ENCODE results near the gene NUTF2. TPM values are rescaled to one million over a fixed set of nuclear protein-coding genes. Genes with fewer than 3 reads are reported as not detected.

NUTF2 gene
- total and polyA plus RNA-seq, 2 of the 4 experiments (the other 2 are of a cell fraction) = 42.7 to 361 TPM

- no peak overlapping the region for H2BK120ac ChIP-seq (ENCODE audit: low read depth, low read length)
- H3K27ac ChIP-seq (ENCODE audit: insufficient read depth, low read length) = no peak overlapping the region
- H2AK9ac ChIP-seq (replicated peaks; ENCODE audit: low read depth, low read length, poor library complexity) = no peak overlapping the region
- no peak overlapping the region for H4K5ac ChIP-seq (ENCODE audit: low read depth, low read length)
- H3K27me3 ChIP-seq (ENCODE audit: control insufficient read depth, insufficient read depth, low read length) = no peaks in the 10 kb centered on the region
- no peak overlapping the region for H2AFZ ChIP-seq (replicated peaks; ENCODE audit: low read length, poor library complexity)
- dilution Hi-C loops (cut with HindIII; ENCODE audit: low sequenced_read_pairs, unreplicated experiment) = no loop called here
- no peak overlapping the region for H3K14ac ChIP-seq (replicated peaks; ENCODE audit: low read depth, low read length)
- TF ChIP-seq RCOR1 (IDR thresholded peaks at IDR 0.05; ENCODE audit: insufficient replicate concordance, low read length) (no peak), USF2 (IDR thresholded peaks at IDR 0.05; ENCODE audit: low read depth, low read length) (no peak), SMC3 (IDR thresholded peaks at IDR 0.05; ENCODE audit: low read depth, low read length) (no peak), RAD21 (IDR thresholded peaks at IDR 0.05; ENCODE audit: low read length) (no peak), MAZ (IDR thresholded peaks at IDR 0.05; ENCODE audit: borderline replicate concordance, low read depth, low read length) (no peak), RFX5 (IDR thresholded peaks at IDR 0.05; ENCODE audit: low read depth, low read length) (no peak), NFE2L2 (IDR thresholded peaks at IDR 0.05; ENCODE audit: low read depth, low read length) (no peak), MAFK (IDR thresholded peaks at IDR 0.05; ENCODE audit: low read depth, low read length) (no peak), MXI1 (IDR thresholded peaks at IDR 0.05; ENCODE audit: borderline replicate concordance, low read depth, low read length) (no peak), CTCF (conservative IDR thresholded peaks at IDR 0.05; ENCODE audit: low read depth, low read length) (no peak), BHLHE40 (IDR thresholded peaks at IDR 0.05; ENCODE audit: low read depth, low read length) (no peak), FOS (IDR thresholded peaks at IDR 0.05; ENCODE audit: low read depth, low read length) (no peak)
- H4K91ac ChIP-seq (ENCODE audit: insufficient read depth, low read depth, low read length) = no peak overlapping the region
- no peak overlapping the region for H3K56ac ChIP-seq (ENCODE audit: extremely low read depth, insufficient read depth, low read length)
- H2BK5ac ChIP-seq (ENCODE audit: low read depth, low read length, poor library complexity, severe bottlenecking) = no peak overlapping the region
- ChIA-PET CTCF (interaction anchor here (1.4 kb wide), 1 partner anchor 47 kb away, joined by 3 read pairs; no protein-coding TSS in a partner anchor), POLR2A (ENCODE audit: unreplicated experiment) (no interaction called here)
- DNase-seq (no peak), ATAC-seq (ENCODE audit: low read depth) (no peak)
- no peak overlapping the region for H3K4me2 ChIP-seq (ENCODE audit: low read depth, low read length)
- H3K9me3 ChIP-seq (ENCODE audit: control insufficient read depth, insufficient read depth, low read length) = no peaks in the 10 kb centered on the region
- H2AK5ac ChIP-seq (ENCODE audit: low read depth, low read length) = no peak overlapping the region
- peaks cover 4% of the 10 kb centered on the region; the same call in 1 of the 2 replicates for H3K4me1 ChIP-seq (ENCODE audit: control insufficient read depth, insufficient read depth, low read length)
- no peak overlapping the region for H2BK20ac ChIP-seq (ENCODE audit: low read depth, low read length)
- 90% methylated on average over 18 of the region's 21 CpGs; no CpG with 5 or more reads in 1 of the 2 experiments for WGBS, 2 experiments (ENCODE audit: extremely low coverage in 2 of 2, insufficient read length in 1 of 2)
- H4K20me1 ChIP-seq (ENCODE audit: insufficient read depth, low read length) = peaks cover 42% of the 10 kb centered on the region
- no peak overlapping the region for H3K18ac ChIP-seq (ENCODE audit: low read depth, low read length)
- peaks cover 5 to 20% of the 10 kb centered on the region in 2 experiments; a peak in 3 of 4 replicates for H3K79me1 ChIP-seq (ENCODE audit: low read depth in 1 of 2, low read length in 2 of 2)
- no TSS peak for BruUV-seq (replicated peaks)
- no peak overlapping the region for H3K4ac ChIP-seq (ENCODE audit: low read depth, low read length)
- no peak overlapping the region for H3K23ac ChIP-seq (ENCODE audit: low read depth, low read length)
- H3K4me3 ChIP-seq (ENCODE audit: insufficient read depth, low read depth, low read length) = no peak overlapping the region
- in situ Hi-C loops (cut with MboI; ENCODE audit: low sequenced_read_pairs) = no loop called here
- intact Hi-C loops (cut with micrococcal nuclease) = no loop called here
- H2BK15ac ChIP-seq (ENCODE audit: low read depth, low read length) = no peak overlapping the region
- no peak overlapping the region for H3K9ac ChIP-seq (ENCODE audit: low read depth, low read length)
- no peaks in the 10 kb centered on the region for H3K9me1 ChIP-seq (ENCODE audit: insufficient read depth, low read length)
- no peak overlapping the region for H4K8ac ChIP-seq (ENCODE audit: low read depth in 2 of 2, low read length in 2 of 2)
- peaks cover 76% of the 10 kb centered on the region for H3K36me3 ChIP-seq (ENCODE audit: control insufficient read depth, insufficient read depth, low read length)
These were observed 35.0 kb downstream of the NUTF2 start for GRCh38 chr16:67881621-67882161.
